Measurements from ENCODE around the gene NEBL. TPM values are rescaled to one million over a fixed set of nuclear protein-coding genes. Genes with fewer than 3 reads are reported as not detected.

NEBL gene
- total RNA-seq, 1 experiment from 2014 or later: 11.2 TPM

DNA sequence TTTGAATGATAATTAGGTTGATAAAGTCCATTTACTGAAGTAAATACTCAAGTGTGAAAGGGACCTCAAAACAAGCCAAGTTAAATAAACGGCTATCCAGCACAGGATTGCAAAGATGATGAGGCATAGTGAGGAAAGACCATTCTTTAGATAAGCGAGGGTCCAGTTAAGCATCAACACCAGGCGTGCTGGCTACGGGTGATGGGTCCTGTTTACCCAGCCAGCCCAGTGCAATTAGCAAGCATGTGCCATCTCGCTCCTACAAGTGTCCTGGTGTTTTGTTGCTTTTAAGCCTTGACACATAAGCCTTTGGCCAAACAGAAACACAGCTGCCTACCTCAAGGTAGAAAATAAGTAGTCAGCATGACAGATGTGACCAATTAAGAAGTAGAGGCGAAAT, 7.1 kb downstream of the NEBL start:
- H3K9me3 Mint-ChIP-seq (ENCODE audit: low read depth, unreplicated experiment): no peaks in the 10 kb centered on the region
- H3K27ac Mint-ChIP-seq (ENCODE audit: unreplicated experiment): no peak overlapping the region
- CTCF ChIA-PET: no interaction called here
- no peak for DNase-seq
- H3K36me3 Mint-ChIP-seq (ENCODE audit: insufficient read depth, unreplicated experiment): no peaks in the 10 kb centered on the region
- no peaks in the 10 kb centered on the region for H3K4me1 Mint-ChIP-seq (ENCODE audit: low read depth, unreplicated experiment)
- H3K4me3 Mint-ChIP-seq (ENCODE audit: low read depth, unreplicated experiment): no peak overlapping the region
- TF ChIP-seq, protein P1, sequence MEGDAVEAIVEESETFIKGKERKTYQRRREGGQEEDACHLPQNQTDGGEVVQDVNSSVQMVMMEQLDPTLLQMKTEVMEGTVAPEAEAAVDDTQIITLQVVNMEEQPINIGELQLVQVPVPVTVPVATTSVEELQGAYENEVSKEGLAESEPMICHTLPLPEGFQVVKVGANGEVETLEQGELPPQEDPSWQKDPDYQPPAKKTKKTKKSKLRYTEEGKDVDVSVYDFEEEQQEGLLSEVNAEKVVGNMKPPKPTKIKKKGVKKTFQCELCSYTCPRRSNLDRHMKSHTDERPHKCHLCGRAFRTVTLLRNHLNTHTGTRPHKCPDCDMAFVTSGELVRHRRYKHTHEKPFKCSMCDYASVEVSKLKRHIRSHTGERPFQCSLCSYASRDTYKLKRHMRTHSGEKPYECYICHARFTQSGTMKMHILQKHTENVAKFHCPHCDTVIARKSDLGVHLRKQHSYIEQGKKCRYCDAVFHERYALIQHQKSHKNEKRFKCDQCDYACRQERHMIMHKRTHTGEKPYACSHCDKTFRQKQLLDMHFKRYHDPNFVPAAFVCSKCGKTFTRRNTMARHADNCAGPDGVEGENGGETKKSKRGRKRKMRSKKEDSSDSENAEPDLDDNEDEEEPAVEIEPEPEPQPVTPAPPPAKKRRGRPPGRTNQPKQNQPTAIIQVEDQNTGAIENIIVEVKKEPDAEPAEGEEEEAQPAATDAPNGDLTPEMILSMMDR (IDR thresholded peaks at IDR 0.05; ENCODE audit: unreplicated experiment): no peak
- intact Hi-C loops (cut with micrococcal nuclease; ENCODE audit: unreplicated experiment): no loop called here
- no TSS peak for BruUV-seq (replicated peaks)
- no peaks in the 10 kb centered on the region for H3K27me3 Mint-ChIP-seq (ENCODE audit: unreplicated experiment)

DNA sequence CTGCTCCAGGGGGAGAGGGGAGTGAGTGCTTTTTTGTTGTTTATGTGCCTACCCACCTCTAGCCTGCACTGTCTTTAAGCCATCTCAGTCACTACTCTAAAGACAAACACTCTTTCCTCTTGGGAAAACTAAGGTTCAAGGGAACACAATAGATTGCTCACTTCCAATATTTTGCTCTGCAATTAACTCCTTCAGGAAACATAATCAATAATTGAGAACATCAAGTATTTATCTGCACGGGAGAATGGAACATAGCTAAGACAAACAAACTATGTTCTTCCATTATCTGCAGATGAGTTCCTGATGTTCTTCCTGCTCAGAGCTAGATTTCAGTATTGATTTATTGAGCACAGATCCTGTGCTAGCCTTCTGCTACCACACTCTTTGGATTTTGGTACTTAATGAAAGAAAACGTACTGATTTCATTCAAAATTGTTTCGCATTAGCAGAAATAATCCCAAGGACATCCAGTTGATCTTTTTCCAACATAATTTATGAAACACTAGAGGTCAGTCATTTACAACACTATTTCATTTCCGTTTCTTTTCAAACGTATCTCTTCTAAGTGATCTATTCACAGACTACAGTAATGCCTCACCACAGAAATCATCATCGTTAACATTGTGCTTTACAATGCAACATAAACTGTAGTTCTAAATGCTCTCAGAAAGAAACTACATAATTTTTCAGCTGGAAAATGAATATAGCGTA, 8.3 kb downstream of the NEBL start:
- no peaks in the 10 kb centered on the region for H3K36me3 Mint-ChIP-seq (ENCODE audit: insufficient read depth, unreplicated experiment)
- intact Hi-C loops (cut with micrococcal nuclease; ENCODE audit: unreplicated experiment): no loop called here
- DNase-seq: no peak
- H3K27me3 Mint-ChIP-seq (ENCODE audit: unreplicated experiment): no peaks in the 10 kb centered on the region
- CTCF ChIA-PET: no interaction called here
- H3K27ac Mint-ChIP-seq (ENCODE audit: unreplicated experiment): no peak overlapping the region
- no TSS peak for BruUV-seq (replicated peaks)
- H3K4me3 Mint-ChIP-seq (ENCODE audit: low read depth, unreplicated experiment): no peak overlapping the region
- TF ChIP-seq, protein P1 (IDR thresholded peaks at IDR 0.05; ENCODE audit: unreplicated experiment): no peak
- no peaks in the 10 kb centered on the region for H3K4me1 Mint-ChIP-seq (ENCODE audit: low read depth, unreplicated experiment)
- no peaks in the 10 kb centered on the region for H3K9me3 Mint-ChIP-seq (ENCODE audit: low read depth, unreplicated experiment)

DNA sequence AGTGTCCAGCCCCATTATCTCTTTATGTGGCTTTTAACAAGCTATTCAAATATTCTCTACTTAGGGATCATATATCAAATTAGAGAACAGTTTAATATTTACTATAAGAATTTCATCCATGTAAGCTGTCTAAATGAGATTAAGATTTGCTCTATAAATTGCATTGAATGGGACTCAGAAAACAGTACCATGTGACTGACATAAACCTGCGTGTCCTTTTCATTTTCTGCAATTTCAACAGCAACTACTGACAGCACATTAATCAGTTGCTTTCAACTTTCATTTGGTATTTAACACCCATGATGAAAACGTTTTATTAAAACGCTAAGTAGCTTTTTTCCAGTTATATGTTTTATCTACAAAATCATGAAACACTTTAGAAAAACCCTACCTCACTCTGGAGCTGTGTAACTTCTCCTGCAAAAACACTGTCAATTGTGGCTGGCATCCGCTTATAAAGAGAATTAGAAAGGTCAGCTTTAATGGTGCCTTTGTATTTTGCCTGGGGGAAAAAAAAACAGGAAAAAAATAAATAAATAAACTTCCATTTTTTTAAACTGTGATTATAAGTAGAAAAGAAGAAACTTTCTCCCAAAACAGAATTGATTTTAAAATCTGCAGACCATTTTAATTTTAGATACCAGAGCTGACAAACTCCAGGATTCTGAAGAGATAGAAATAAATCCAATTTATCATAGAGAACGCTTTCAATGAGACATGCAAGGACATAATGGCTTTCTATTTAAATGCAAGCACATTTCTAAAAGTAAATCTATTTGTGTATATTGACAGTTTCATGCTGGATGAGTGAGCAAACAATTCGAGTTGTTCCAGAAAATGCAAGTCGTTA, 9.2 kb downstream of the NEBL start:
- Mint-ChIP-seq H3K27ac (ENCODE audit: unreplicated experiment) (no peak overlapping the region), H3K36me3 (ENCODE audit: insufficient read depth, unreplicated experiment) (no peaks in the 10 kb centered on the region), H3K4me1 (ENCODE audit: low read depth, unreplicated experiment) (no peaks in the 10 kb centered on the region), H3K4me3 (ENCODE audit: low read depth, unreplicated experiment) (no peak overlapping the region), H3K9me3 (ENCODE audit: low read depth, unreplicated experiment) (no peaks in the 10 kb centered on the region), H3K27me3 (ENCODE audit: unreplicated experiment) (no peaks in the 10 kb centered on the region)
- DNase-seq: no peak
- CTCF ChIA-PET: no interaction called here
- intact Hi-C loops (cut with micrococcal nuclease; ENCODE audit: unreplicated experiment): no loop called here
- no TSS peak for BruUV-seq (replicated peaks)
- TF ChIP-seq, protein P1 (IDR thresholded peaks at IDR 0.05; ENCODE audit: unreplicated experiment): no peak

DNA sequence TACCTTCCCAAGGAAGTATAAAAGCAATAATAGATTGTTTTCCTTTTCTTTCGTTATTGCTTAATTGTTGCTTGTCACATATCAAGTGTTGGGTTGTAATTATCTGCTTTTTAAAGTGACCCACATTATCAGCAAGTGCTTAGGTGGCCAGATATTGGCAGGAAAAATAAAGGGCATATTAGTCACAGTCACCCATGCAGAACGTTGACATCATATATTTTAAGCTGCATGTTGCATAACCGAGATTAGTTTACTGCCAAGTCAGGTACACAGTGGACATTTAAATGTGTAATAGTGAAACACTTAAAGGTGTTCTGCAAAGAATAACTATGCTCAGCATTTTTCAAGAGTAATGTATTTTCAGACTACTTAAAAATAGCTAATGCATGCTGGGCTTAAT, 11.4 kb downstream of the NEBL start:
- TF ChIP-seq, protein P1 (IDR thresholded peaks at IDR 0.05; ENCODE audit: unreplicated experiment): no peak
- Mint-ChIP-seq H3K27me3 (ENCODE audit: unreplicated experiment) (no peaks in the 10 kb centered on the region), H3K4me3 (ENCODE audit: low read depth, unreplicated experiment) (no peak overlapping the region), H3K27ac (ENCODE audit: unreplicated experiment) (no peak overlapping the region), H3K36me3 (ENCODE audit: insufficient read depth, unreplicated experiment) (no peaks in the 10 kb centered on the region), H3K4me1 (ENCODE audit: low read depth, unreplicated experiment) (no peaks in the 10 kb centered on the region), H3K9me3 (ENCODE audit: low read depth, unreplicated experiment) (no peaks in the 10 kb centered on the region)
- CTCF ChIA-PET: no interaction called here
- DNase-seq: peak; percentile 4
- BruUV-seq (replicated peaks): no TSS peak
- intact Hi-C loops (cut with micrococcal nuclease; ENCODE audit: unreplicated experiment): no loop called here
